GM19324 (cell line): ENCODE measurements around the gene SOBP.

Experiments
- ATAC-seq: cut with Tn5 transposase; IDR thresholded peaks from one replicate; pipeline ENCODE4 v1.9.1; 2021; ENCODE audit warnings: mild to moderate bottlenecking, moderate library complexity; ENCODE audit not compliant: unreplicated experiment, low FRiP score

Gene SOBP

GRCh38 chr6:107485157-107485556 is 4.8 kb upstream of the SOBP start:
- ATAC-seq: no peak

GRCh38 chr6:107488174-107488874 is 1.6 kb upstream of the SOBP start:
- no peak for ATAC-seq

GRCh38 chr6:107488875-107489635 is 862 bp upstream of the SOBP start:
- ATAC-seq: no peak

GRCh38 chr6:107490566-107491137 is 735 bp downstream of the SOBP start:
- ATAC-seq: no peak

GRCh38 chr6:107491138-107491609 is 1.3 kb downstream of the SOBP start:
- ATAC-seq: no peak

- ATAC-seq: no peak
These were observed 2.1 kb downstream of the SOBP start for GRCh38 chr6:107491760-107492660.

- ATAC-seq: no peak
These were observed 3.5 kb downstream of the SOBP start for GRCh38 chr6:107493158-107494057.

- no peak for ATAC-seq
These were observed 5.3 kb downstream of the SOBP start for GRCh38 chr6:107495196-107495643.

- no peak for ATAC-seq
These were observed 6.1 kb downstream of the SOBP start for GRCh38 chr6:107495971-107496370.

GRCh38 chr6:107496892-107497684 is 7.2 kb downstream of the SOBP start:
- ATAC-seq: no peak

GRCh38 chr6:107504270-107505026 is 14.5 kb downstream of the SOBP start:
- no peak for ATAC-seq

- ATAC-seq: no peak
These were observed 16.2 kb downstream of the SOBP start for GRCh38 chr6:107506145-107506544.

- ATAC-seq: no peak
These were observed 19.6 kb downstream of the SOBP start for GRCh38 chr6:107509506-107509905.

- ATAC-seq: no peak
These were observed 20.2 kb downstream of the SOBP start for GRCh38 chr6:107510108-107510507.

- ATAC-seq: no peak
These were observed 21.6 kb downstream of the SOBP start for GRCh38 chr6:107511511-107511993.

GRCh38 chr6:107513214-107513613 is 23.3 kb downstream of the SOBP start:
- ATAC-seq: no peak

GRCh38 chr6:107515955-107516354 is 26.0 kb downstream of the SOBP start:
- no peak for ATAC-seq

- no peak for ATAC-seq
These were observed 27.4 kb downstream of the SOBP start for GRCh38 chr6:107517274-107517673.
